Lung (tissue), 16 donors: ENCODE results near the gene ARPP21. TPM values are rescaled to one million over a fixed set of nuclear protein-coding genes. Genes with fewer than 3 reads are reported as not detected.

Experiments
- ATAC-seq: fragments of 200-7000 bp; cut with Tn5 transposase; one replicate; pipeline ENCODE4 v1.9.1; 2020; ENCODE audit warnings: moderate number of reproducible peaks; ENCODE audit not compliant: insufficient read depth, low FRiP score
- DNase-seq, 3 donors: peaks; one replicate each; pipeline ENCODE4 v3.0.0-alpha.2; 2013 to 2017
- H3K27ac ChIP-seq, 2 donors: one replicate each; pipeline ENCODE4 v1.5.1; 2013; ENCODE audit warnings: mild to moderate bottlenecking in 2 of 2, moderate library complexity in 2 of 2, control low read depth in 1 of 2, inconsistent platforms in 1 of 2, low read depth in 1 of 2, low read length in 1 of 2
- H3K27me3 ChIP-seq, 3 donors: one replicate each; pipeline ENCODE4 v1.5.1; 2013; ENCODE audit warnings: low read length in 2 of 3; ENCODE audit not compliant: control insufficient read depth in 3 of 3, insufficient read depth in 3 of 3
- H3K36me3 ChIP-seq, 4 donors: one replicate each; pipeline ENCODE4 v1.5.1; 2013; ENCODE audit warnings: low read length in 4 of 4, mild to moderate bottlenecking in 1 of 4, moderate library complexity in 1 of 4; ENCODE audit not compliant: control insufficient read depth in 4 of 4, insufficient read depth in 4 of 4
- H3K4me1 ChIP-seq, 5 donors: one replicate each; pipeline ENCODE4 v1.5.1; 2013; ENCODE audit warnings: low read length in 5 of 5, mild to moderate bottlenecking in 2 of 5, moderate library complexity in 1 of 5; ENCODE audit not compliant: control insufficient read depth in 5 of 5, insufficient read depth in 5 of 5
- H3K4me3 ChIP-seq: one replicate; pipeline ENCODE4 v1.5.1; 2013; ENCODE audit warnings: mild to moderate bottlenecking, control low read depth, moderate library complexity
- H3K9ac ChIP-seq, 2 donors: one replicate each; pipeline ENCODE4 v1.5.1; 2013; ENCODE audit warnings: low read length in 2 of 2, control low read depth in 1 of 2; ENCODE audit not compliant: insufficient read depth in 1 of 2
- H3K9me3 ChIP-seq, 4 donors: one replicate each; pipeline ENCODE4 v1.5.1; 2013; ENCODE audit warnings: low read length in 3 of 4, mild to moderate bottlenecking in 1 of 4, moderate library complexity in 1 of 4; ENCODE audit not compliant: control insufficient read depth in 4 of 4, insufficient read depth in 3 of 4
- WGBS, 2 donors: extraction: QIAGEN DNeasy Blood & Tissue Kit; methylation state at CpG; one replicate each; pipeline ENCODE4 v1.1.7; 2013; 5-methylcytosine and 5-hydroxymethylcytosine counted together
- long read RNA-seq, 5 donors: transcript quantifications; one replicate each; lab custom pipeline, GENCODE V29; 2026
- polyA plus RNA-seq, 2 donors: library from polyadenylated mRNA; stranded (reverse); fragments of 200-250 nt; gene quantifications; one replicate each; pipeline ENCODE4 v1.2.1, GENCODE V29; 2013
- total RNA-seq, 2 donors: library from RNA; depleted of rRNA in 1 of 2; stranded (reverse); fragments of >200 nt in 1 of 2; gene quantifications; one replicate each; pipeline ENCODE4 v1.2.1, GENCODE V29; 2014 to 2021
- TF ChIP-seq, protein P1 (sequence below): IDR thresholded peaks from 2 replicates; pipeline ENCODE4 v1.5.1; 2012; ENCODE audit warnings: mild to moderate bottlenecking; ENCODE audit errors: control extremely low read depth, extremely low read depth
- donor health status: control.
- donor health status: control.
- donor health status: Bipolar disorder and iron deficiency.
- donor health status: healthy.
- donor health status: DM: yes; HTN: yes; CAD: no.

ARPP21 gene
- under 1 TPM in 1 of 2 donors, not detected in 1; 0.71 TPM for total RNA-seq
- not detected for polyA plus RNA-seq
- long read RNA-seq, donor 1 = 0 reads
- long read RNA-seq, donor 2 = 0 reads
- long read RNA-seq, donor 3 = 0 reads
- long read RNA-seq, donor 4 = 0 reads
- long read RNA-seq, donor 5 = 0 reads

DNA sequence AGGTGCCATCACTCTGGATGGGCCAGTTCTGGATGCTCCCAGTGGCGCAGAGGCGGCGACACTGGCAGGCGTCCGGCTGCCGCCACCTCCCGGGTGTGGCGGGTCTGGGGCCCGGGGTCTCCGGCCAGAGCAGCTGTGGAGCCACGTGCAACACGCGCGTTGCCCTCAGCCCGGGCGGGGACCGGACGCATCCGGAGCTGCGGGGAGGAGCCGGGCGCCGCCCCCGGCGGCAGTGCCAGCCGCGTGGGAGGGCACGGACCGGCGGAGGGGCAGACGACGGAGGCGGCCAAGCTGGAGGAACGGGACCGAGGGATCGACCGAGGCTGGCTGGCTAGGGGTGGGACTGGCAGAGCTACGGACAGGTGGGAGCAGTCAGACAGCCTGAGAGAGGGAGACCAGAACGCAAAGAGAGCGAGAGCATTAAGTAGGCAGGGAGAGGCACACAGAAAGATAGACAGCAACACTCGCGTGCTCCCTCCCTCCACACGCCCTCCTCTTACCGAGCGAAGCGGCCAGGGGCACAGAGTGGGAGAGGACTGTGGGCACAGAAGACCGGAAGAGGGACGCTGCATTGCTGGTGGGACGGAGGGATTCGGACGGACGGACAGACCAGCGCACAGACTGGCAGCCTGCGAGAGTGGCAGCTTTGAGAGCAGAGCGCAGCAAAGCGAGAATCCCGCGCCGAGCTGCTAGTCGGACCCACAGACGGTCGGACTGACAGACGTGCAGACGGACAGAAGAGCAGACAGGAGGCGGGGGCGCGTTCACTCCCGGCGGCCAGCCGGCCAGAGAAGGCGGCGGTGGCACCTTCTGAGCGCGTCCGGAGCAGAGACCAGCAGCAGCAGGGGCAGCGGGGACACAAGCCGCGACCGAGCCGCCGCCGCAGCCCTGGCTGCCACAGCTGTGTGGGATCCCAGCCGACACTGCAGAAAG lies at the start of gene ARPP21:
ARPP21 (plus strand) TSS at position 272 of the 933 bp plus-strand sequence. CDS start 42,227 bp downstream, outside the sequence.
- Histone ChIP-seq H3K4me1 (peaks cover 0 to 14% (median 0%) of the 10 kb centered on the region in 5 donors), H3K9ac (no peak within 1 kb of the TSS), H3K36me3 (no peaks in the 10 kb centered on the region), H3K27me3 (peaks cover 2 to 62% (median 45%) of the 10 kb centered on the region in 3 donors), H3K4me3 (no peak within 1 kb of the TSS), H3K9me3 (peaks cover 0 to 8% (median 0%) of the 10 kb centered on the region in 4 donors), H3K27ac (no peak within 1 kb of the TSS)
- peak; percentile 34 for ATAC-seq
- 1 to 2% methylated on average over 73 to 83 of the region's 83 CpGs for WGBS, 2 donors
- DNase-seq = peak; percentile 25 to 36 (median 30)
- TF ChIP-seq, protein P1, sequence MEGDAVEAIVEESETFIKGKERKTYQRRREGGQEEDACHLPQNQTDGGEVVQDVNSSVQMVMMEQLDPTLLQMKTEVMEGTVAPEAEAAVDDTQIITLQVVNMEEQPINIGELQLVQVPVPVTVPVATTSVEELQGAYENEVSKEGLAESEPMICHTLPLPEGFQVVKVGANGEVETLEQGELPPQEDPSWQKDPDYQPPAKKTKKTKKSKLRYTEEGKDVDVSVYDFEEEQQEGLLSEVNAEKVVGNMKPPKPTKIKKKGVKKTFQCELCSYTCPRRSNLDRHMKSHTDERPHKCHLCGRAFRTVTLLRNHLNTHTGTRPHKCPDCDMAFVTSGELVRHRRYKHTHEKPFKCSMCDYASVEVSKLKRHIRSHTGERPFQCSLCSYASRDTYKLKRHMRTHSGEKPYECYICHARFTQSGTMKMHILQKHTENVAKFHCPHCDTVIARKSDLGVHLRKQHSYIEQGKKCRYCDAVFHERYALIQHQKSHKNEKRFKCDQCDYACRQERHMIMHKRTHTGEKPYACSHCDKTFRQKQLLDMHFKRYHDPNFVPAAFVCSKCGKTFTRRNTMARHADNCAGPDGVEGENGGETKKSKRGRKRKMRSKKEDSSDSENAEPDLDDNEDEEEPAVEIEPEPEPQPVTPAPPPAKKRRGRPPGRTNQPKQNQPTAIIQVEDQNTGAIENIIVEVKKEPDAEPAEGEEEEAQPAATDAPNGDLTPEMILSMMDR = no peak

DNA sequence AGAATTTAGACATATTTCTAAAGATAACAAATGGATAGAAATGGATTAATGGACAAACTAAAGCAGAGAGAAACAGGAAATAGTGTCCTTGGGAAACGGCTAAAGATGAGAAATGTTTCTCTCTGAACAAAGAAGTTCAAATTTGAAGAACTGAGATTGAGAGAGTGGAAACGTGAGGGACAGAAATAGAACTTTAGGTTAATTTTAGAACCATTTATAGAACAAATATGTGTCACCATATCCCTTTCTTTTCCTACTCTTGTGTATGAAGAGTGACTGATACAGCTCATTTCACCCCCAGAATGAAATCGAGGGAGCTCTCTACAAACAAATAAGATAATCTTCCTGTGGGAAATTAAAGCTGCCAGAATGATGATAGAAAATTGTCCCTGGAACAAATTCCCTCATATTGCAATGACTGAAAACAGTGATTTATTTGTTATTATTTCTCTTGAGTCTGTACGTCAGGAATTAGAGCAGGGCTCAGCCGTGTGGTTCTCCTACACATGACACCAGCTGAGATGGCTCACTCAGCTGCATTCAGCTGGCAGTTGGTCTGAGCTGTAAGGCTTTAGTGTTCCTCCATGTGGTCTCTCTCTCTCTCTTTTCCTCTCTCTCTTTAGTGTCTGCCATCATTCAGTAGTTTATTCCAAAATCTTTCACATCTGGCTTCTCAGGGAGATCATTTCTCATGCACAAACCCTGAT lies 46.6 kb upstream of the ARPP21 start:
- WGBS, 2 donors = 65 to 68% methylated on average over 5 of the region's 5 CpGs
- DNase-seq (no peak), ATAC-seq (no peak)
- Histone ChIP-seq H3K36me3 (no peaks in the 10 kb centered on the region), H3K4me1 (no peaks in the 10 kb centered on the region), H3K9ac (no peak overlapping the region), H3K9me3 (peaks cover 0 to 2% (median 0%) of the 10 kb centered on the region in 4 donors), H3K27me3 (no peaks in the 10 kb centered on the region), H3K4me3 (no peak overlapping the region), H3K27ac (no peak overlapping the region)
- TF ChIP-seq, protein P1 = no peak

DNA sequence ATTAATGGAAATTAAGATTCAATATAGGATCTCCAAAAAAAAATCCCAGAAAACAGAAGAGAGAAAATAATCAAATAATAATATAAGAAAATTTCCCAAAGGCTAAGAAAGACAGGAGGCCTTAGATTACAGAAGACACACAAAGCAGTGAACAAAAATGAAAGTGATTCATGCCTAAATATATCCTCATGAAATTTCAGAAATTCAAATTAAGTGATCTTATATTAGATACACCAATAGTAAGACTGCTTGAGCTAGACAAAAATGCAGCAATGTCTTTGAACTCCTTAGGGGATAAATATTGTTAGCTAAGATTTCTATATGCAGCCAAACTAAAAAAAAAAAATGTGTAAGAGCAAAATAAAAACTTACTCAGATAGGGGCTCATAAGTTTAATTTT lies 44.6 kb upstream of the ARPP21 start:
- no peak for ATAC-seq
- no peak overlapping the region for H3K9ac ChIP-seq
- no peaks in the 10 kb centered on the region for H3K36me3 ChIP-seq
- H3K9me3 ChIP-seq = peaks cover 0 to 2% (median 0%) of the 10 kb centered on the region in 4 donors
- no peak overlapping the region for H3K4me3 ChIP-seq
- TF ChIP-seq, protein P1 = no peak
- no peak overlapping the region for H3K27ac ChIP-seq
- no peaks in the 10 kb centered on the region for H3K27me3 ChIP-seq
- H3K4me1 ChIP-seq = no peaks in the 10 kb centered on the region
- DNase-seq = no peak
